Sigmoid colon (tissue), 4 donors: Measurements from ENCODE around the gene NLGN1.

Experiments used
- POLR2AphosphoS5 ChIP-seq, 4 donors: sonication (generic); formaldehyde crosslinking; IDR thresholded peaks; one replicate each; pipeline ENCODE4 v1.6.1; 2017; ENCODE audit warnings: antibody characterized with exemption in 4 of 4
- TF ChIP-seq, protein P1 (sequence below), 4 experiments: fragments of 450-650 bp in 3 of 4; fragments of 200-600 bp in 1 of 4; IDR thresholded peaks; one replicate each; pipeline ENCODE4 v1.5.1; 2016 to 2019; ENCODE audit warnings: antibody characterized with exemption in 4 of 4, mild to moderate bottlenecking in 3 of 4, moderate library complexity in 2 of 4

DNA sequence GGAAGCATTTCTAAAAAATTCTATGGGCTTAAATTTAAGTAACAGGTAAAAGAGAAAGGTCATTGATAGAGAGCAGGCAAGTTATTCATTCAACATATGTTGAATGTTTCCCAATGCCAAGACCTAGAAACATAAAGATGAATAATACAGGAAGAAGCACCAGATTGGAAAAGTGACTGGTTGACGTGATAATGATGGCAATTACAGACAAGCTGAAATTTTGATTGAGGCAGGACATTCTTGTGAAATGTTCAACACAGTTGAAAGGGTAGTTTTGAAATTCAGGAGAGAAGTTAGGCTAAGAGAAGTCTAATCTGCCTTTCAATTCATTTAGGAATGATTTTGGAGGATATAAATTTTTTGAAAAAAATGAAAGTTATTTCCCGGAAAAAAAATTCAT is 925.2 kb downstream of the NLGN1 start:
- TF ChIP-seq, protein P1, sequence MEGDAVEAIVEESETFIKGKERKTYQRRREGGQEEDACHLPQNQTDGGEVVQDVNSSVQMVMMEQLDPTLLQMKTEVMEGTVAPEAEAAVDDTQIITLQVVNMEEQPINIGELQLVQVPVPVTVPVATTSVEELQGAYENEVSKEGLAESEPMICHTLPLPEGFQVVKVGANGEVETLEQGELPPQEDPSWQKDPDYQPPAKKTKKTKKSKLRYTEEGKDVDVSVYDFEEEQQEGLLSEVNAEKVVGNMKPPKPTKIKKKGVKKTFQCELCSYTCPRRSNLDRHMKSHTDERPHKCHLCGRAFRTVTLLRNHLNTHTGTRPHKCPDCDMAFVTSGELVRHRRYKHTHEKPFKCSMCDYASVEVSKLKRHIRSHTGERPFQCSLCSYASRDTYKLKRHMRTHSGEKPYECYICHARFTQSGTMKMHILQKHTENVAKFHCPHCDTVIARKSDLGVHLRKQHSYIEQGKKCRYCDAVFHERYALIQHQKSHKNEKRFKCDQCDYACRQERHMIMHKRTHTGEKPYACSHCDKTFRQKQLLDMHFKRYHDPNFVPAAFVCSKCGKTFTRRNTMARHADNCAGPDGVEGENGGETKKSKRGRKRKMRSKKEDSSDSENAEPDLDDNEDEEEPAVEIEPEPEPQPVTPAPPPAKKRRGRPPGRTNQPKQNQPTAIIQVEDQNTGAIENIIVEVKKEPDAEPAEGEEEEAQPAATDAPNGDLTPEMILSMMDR (IDR thresholded peaks at IDR 0.05), result no peak
- TF ChIP-seq POLR2AphosphoS5 (IDR thresholded peaks at IDR 0.05), result no peak
